ENCODE data around the gene NDUFB3.

GRCh38 chr2:201057087-201057521, 14.7 kb upstream of the NDUFB3 start:
- TF ChIP-seq, protein P1, sequence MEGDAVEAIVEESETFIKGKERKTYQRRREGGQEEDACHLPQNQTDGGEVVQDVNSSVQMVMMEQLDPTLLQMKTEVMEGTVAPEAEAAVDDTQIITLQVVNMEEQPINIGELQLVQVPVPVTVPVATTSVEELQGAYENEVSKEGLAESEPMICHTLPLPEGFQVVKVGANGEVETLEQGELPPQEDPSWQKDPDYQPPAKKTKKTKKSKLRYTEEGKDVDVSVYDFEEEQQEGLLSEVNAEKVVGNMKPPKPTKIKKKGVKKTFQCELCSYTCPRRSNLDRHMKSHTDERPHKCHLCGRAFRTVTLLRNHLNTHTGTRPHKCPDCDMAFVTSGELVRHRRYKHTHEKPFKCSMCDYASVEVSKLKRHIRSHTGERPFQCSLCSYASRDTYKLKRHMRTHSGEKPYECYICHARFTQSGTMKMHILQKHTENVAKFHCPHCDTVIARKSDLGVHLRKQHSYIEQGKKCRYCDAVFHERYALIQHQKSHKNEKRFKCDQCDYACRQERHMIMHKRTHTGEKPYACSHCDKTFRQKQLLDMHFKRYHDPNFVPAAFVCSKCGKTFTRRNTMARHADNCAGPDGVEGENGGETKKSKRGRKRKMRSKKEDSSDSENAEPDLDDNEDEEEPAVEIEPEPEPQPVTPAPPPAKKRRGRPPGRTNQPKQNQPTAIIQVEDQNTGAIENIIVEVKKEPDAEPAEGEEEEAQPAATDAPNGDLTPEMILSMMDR (IDR thresholded peaks at IDR 0.05) = no peak
- TF ChIP-seq ZFX (IDR thresholded peaks at IDR 0.05; ENCODE audit: borderline replicate concordance) = no peak
